ENCODE data around the gene BTBD10. TPM values are rescaled to one million over a fixed set of nuclear protein-coding genes. Genes with fewer than 3 reads are reported as not detected.
A peak's percentile ranks its signal among the peaks of the same experiment; 100 is the strongest.

The BTBD10 gene
- total RNA-seq, 6 experiments from 2014 or later: 4.8 to 11.0 (median 7.3) TPM

DNA sequence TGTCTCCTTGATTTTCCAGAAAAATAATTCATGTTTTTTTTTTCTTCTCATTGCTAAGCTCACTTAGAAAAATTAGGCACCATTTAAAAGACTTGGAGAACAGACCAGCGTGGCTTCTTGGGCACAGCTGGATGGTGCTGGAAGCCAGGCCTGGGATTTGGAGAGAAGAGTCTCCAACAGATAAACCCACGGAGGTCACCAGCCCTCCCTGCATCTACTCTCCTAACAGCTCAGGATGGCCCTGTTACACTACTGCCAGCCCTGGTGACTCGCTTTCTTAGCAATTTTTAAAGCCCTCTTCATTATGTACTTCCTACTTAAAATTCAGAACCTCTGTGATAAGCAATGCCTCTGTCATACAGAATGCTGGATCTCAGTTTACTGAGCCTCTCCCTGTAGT, 31.0 kb upstream of the BTBD10 start:
- DNase-seq (no peak), ATAC-seq (no peak)
- Histone ChIP-seq H3K4me1 (no peaks in the 10 kb centered on the region), H3K9me3 (no peaks in the 10 kb centered on the region), H3K36me3 (no peaks in the 10 kb centered on the region), H3K27me3 (no peaks in the 10 kb centered on the region), H3K27ac (no peak overlapping the region), H3K4me3 (no peak overlapping the region)
- TF ChIP-seq, protein P1, sequence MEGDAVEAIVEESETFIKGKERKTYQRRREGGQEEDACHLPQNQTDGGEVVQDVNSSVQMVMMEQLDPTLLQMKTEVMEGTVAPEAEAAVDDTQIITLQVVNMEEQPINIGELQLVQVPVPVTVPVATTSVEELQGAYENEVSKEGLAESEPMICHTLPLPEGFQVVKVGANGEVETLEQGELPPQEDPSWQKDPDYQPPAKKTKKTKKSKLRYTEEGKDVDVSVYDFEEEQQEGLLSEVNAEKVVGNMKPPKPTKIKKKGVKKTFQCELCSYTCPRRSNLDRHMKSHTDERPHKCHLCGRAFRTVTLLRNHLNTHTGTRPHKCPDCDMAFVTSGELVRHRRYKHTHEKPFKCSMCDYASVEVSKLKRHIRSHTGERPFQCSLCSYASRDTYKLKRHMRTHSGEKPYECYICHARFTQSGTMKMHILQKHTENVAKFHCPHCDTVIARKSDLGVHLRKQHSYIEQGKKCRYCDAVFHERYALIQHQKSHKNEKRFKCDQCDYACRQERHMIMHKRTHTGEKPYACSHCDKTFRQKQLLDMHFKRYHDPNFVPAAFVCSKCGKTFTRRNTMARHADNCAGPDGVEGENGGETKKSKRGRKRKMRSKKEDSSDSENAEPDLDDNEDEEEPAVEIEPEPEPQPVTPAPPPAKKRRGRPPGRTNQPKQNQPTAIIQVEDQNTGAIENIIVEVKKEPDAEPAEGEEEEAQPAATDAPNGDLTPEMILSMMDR (IDR thresholded peaks at IDR 0.05): no peak
- no peak for TF ChIP-seq POLR2A (IDR thresholded peaks at IDR 0.05)
- WGBS (ENCODE audit: insufficient coverage, low coverage, low lambda C conversion rate, missing lambda C conversion rate): 49% methylated on average over 3 of the region's 3 CpGs
- intact Hi-C loops (cut with DNase I): no loop called here

GRCh38 chr11:13487661-13488030, 24.6 kb upstream of the BTBD10 start:
- no peak overlapping the region for H3K27ac ChIP-seq
- DNase-seq (no peak), ATAC-seq (peak; percentile 77 to 89 (median 88))
- intact Hi-C loops (cut with DNase I): no loop called here
- no peaks in the 10 kb centered on the region for H3K27me3 ChIP-seq
- H3K9me3 ChIP-seq: no peaks in the 10 kb centered on the region
- peak overlapping the region in 2 of 3 donors; percentile 32 to 43 for H3K4me3 ChIP-seq
- H3K4me1 ChIP-seq: no peaks in the 10 kb centered on the region
- 61% methylated on average over 5 of the region's 5 CpGs for WGBS (ENCODE audit: insufficient coverage, low coverage, low lambda C conversion rate, missing lambda C conversion rate)
- TF ChIP-seq, protein P1 (IDR thresholded peaks at IDR 0.05): peak in 3 of 4 donors; percentile 7 to 39 (median 8)
- TF ChIP-seq POLR2A (IDR thresholded peaks at IDR 0.05): no peak
- H3K36me3 ChIP-seq: no peaks in the 10 kb centered on the region

DNA sequence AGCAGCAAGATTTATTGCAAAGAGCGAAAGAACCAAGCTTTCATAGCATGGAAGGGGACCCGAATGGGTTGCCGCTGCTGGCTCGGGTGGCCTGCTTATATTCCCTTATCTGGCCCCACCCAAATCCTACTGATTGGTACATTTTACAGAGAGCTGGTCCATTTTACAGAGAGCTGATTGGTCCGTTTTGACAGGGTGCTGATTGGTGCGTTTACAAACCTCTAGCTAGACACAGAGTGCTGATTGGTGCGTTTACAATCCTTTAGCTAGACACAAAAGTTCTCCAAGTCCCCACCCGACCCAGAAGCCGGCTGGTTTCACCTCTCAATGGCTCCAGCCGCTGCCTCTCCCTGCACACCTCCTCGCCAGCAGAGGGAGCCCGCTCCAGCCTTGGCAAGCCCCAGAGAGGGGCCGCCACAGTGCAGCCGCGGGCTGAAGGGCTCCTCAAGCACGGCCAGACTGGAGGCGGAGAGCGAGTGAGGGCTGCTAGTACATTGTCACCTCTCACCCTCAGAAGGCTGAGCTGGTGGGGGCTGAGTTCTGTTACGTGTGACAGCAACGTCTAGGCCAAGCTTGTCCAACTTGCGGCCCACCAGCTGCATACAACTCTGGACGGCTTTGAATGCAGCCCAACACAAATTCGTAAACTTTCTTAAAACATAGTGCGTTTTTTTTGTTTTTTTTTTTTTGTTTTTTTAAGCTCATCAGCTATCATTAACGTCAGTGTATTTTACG, 24.1 kb upstream of the BTBD10 start:
- no peaks in the 10 kb centered on the region for H3K27me3 ChIP-seq
- ATAC-seq (peak; percentile 96 to 98 (median 97)), DNase-seq (peak; percentile 70 to 76 (median 70))
- peak overlapping the region in 2 of 3 donors; percentile 32 to 43 for H3K4me3 ChIP-seq
- no peaks in the 10 kb centered on the region for H3K9me3 ChIP-seq
- TF ChIP-seq, protein P1 (IDR thresholded peaks at IDR 0.05): peak; percentile 32 to 58 (median 35)
- TF ChIP-seq POLR2A (IDR thresholded peaks at IDR 0.05): no peak
- 60% methylated on average over 11 of the region's 26 CpGs for WGBS (ENCODE audit: insufficient coverage, low coverage, low lambda C conversion rate, missing lambda C conversion rate)
- no peaks in the 10 kb centered on the region for H3K36me3 ChIP-seq
- intact Hi-C loops (cut with DNase I): no loop called here
- H3K4me1 ChIP-seq: no peaks in the 10 kb centered on the region
- no peak overlapping the region for H3K27ac ChIP-seq

- H3K36me3 ChIP-seq: no peaks in the 10 kb centered on the region
- ATAC-seq: peak in 2 of 4 donors; percentile 22 to 40
- H3K4me1 ChIP-seq: no peaks in the 10 kb centered on the region
- H3K4me3 ChIP-seq: no peak overlapping the region
- DNase-seq: no peak
- no peaks in the 10 kb centered on the region for H3K9me3 ChIP-seq
- TF ChIP-seq, protein P1 (IDR thresholded peaks at IDR 0.05): no peak
- TF ChIP-seq POLR2A (IDR thresholded peaks at IDR 0.05): no peak
- H3K27me3 ChIP-seq: no peaks in the 10 kb centered on the region
- 74% methylated on average over 6 of the region's 9 CpGs for WGBS (ENCODE audit: insufficient coverage, low coverage, low lambda C conversion rate, missing lambda C conversion rate)
- no peak overlapping the region for H3K27ac ChIP-seq
- intact Hi-C loops (cut with DNase I): no loop called here
Observed at GRCh38 chr11:13480198-13480597, 17.2 kb upstream of the BTBD10 start.
